ENCODE results near the gene CHCHD1. TPM values are rescaled to one million over a fixed set of nuclear protein-coding genes. Genes with fewer than 3 reads are reported as not detected.

Gene CHCHD1
- total RNA-seq, 5 donors from 2014 or later (not counting 1 experiment from before 2014, with no cell fraction given): 6.3 to 17.5 (median 14.2) TPM

GRCh38 chr10:73808021-73808815 is 26.4 kb downstream of the CHCHD1 start:
- CTCF ChIA-PET: interaction anchor here in 1 of 2 donors (1.3 kb wide), 1 partner anchor 40 kb away, joined by 3 read pairs; no protein-coding TSS in a partner anchor
- Histone ChIP-seq H3K36me3 (ENCODE audit: control insufficient read depth in 2 of 2, extremely low read depth in 1 of 2, insufficient read depth in 1 of 2, low read length in 1 of 2) (peaks cover 14 to 63% of the 10 kb centered on the region in 2 donors), H3K27me3 (replicated peaks in 1 of 2; ENCODE audit: control insufficient read depth in 2 of 2, extremely low read depth in 1 of 2, insufficient read depth in 2 of 2, low read length in 1 of 2) (no peaks in the 10 kb centered on the region), H3K4me3 (ENCODE audit: control insufficient read depth in 1 of 2, extremely low read depth in 1 of 2, low read length in 1 of 2) (no peak overlapping the region), H3K27ac (ENCODE audit: low read length) (no peak overlapping the region), H3K4me1 (ENCODE audit: control insufficient read depth in 1 of 2, extremely low read depth in 1 of 2, insufficient read depth in 2 of 2, low read length in 2 of 2) (peaks cover 0 to 50% of the 10 kb centered on the region in 2 experiments), H3K9me3 (no peaks in the 10 kb centered on the region)
- DNase-seq (no peak), ATAC-seq (replicated peaks in 1 of 4) (no peak)
- no peaks in the 10 kb centered on the region for H3K9me3 Mint-ChIP-seq
- 87% methylated on average over 9 of the region's 16 CpGs for WGBS (ENCODE audit: insufficient coverage)
- H3K27ac Mint-ChIP-seq: peak overlapping the region; percentile 70 to 74
- H3K4me3 Mint-ChIP-seq: peak overlapping the region in 2 of 3 donors; percentile 14 to 89
- H3K27me3 Mint-ChIP-seq: no peaks in the 10 kb centered on the region
- H3K36me3 Mint-ChIP-seq: peaks cover 49% of the 10 kb centered on the region
- peaks cover 57 to 59% (median 58%) of the 10 kb centered on the region in 3 donors for H3K4me1 Mint-ChIP-seq
- POLR2A ChIA-PET: interaction anchor here (0.6 to 1.0 kb wide), 5 partner anchors 8 to 490 kb away, joined by 3 to 11 read pairs (median 5); no protein-coding TSS in a partner anchor

DNA sequence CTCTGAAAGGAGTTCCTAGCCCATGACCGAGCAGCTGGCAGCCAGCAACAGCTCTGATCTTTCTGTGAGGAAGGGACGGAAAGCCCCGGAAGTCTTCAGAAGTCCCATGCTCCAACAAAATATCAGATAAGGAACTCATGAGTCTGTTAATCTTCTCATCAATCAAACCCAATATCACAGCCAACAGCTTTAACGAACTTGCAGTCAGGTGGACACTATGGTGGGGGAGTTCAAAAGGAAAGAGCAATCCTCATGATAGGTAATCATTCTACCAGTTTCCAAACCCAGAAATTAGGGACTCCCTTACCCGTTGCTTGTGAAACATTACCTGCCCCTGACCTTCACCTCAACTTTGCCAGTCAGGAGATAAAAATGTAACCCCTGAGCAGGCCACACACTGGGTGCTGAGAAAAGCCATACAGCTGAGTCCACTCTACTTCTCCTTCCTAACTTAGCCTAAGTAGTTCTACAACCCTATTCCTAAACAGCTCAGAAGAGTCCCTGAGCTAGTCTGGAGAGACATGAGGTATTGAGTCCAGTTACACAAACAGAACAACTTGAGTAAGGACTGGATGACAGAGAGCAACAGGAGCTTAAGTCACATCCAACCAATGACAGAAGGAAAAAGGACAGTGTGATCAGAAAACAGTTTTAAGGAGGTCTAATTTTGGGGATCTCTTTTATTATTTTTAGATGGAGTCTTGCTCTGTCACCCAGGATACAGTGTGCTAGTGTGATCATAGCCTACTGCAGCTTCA is 27.4 kb downstream of the CHCHD1 start:
- H3K4me3 Mint-ChIP-seq: peak overlapping the region; percentile 50 to 89 (median 69)
- no peak overlapping the region for H3K27ac ChIP-seq (ENCODE audit: low read length)
- H3K27ac Mint-ChIP-seq: peak overlapping the region; percentile 26 to 74
- H3K9me3 ChIP-seq: no peaks in the 10 kb centered on the region
- peaks cover 47% of the 10 kb centered on the region for H3K36me3 Mint-ChIP-seq
- no peaks in the 10 kb centered on the region for H3K27me3 ChIP-seq (replicated peaks in 1 of 2; ENCODE audit: control insufficient read depth in 2 of 2, extremely low read depth in 1 of 2, insufficient read depth in 2 of 2, low read length in 1 of 2)
- H3K4me1 Mint-ChIP-seq: peaks cover 51 to 60% (median 52%) of the 10 kb centered on the region in 3 donors
- ChIA-PET CTCF (interaction anchor here in 1 of 2 donors (0.6 to 1.3 kb wide), 4 partner anchors 9 to 41 kb away, joined by 3 to 4 read pairs (median 3); partner anchors contain the start of gene CHCHD1), POLR2A (interaction anchor here (0.5 to 1.2 kb wide), 9 partner anchors 9 to 489 kb away, joined by 3 to 11 read pairs (median 4); no protein-coding TSS in a partner anchor)
- no peak for ATAC-seq (replicated peaks in 1 of 4)
- H3K9me3 Mint-ChIP-seq: no peaks in the 10 kb centered on the region
- H3K36me3 ChIP-seq (ENCODE audit: control insufficient read depth in 2 of 2, extremely low read depth in 1 of 2, insufficient read depth in 1 of 2, low read length in 1 of 2): peaks cover 15 to 60% of the 10 kb centered on the region in 2 donors
- WGBS (ENCODE audit: insufficient coverage): no CpG with 5 or more reads among the region's 5 CpGs
- H3K27me3 Mint-ChIP-seq: no peaks in the 10 kb centered on the region
- no peak for DNase-seq
- peak overlapping the region in 1 of 2 donors; percentile 5 for H3K4me3 ChIP-seq (ENCODE audit: control insufficient read depth in 1 of 2, extremely low read depth in 1 of 2, low read length in 1 of 2)
- H3K4me1 ChIP-seq (ENCODE audit: control insufficient read depth in 1 of 2, extremely low read depth in 1 of 2, insufficient read depth in 2 of 2, low read length in 2 of 2): peaks cover 0 to 50% of the 10 kb centered on the region in 2 experiments

DNA sequence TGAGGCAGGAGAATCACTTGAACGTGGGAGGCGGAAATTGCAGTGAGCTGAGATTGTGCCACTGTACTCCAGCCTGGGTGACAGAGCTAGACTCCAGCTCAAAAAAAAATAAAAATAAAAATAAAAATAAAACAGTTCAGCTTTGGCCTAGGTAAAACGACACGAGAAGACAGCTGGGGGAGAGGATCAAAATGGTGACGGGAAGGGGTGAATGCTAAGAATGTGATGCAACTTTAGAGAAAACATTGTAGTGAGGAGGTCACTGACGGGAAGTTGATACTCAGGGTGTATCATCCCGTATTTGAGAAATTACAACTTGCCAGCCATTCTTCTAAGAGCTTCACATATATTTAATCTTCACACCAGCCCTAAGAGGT is 28.5 kb downstream of the CHCHD1 start:
- Histone ChIP-seq H3K36me3 (ENCODE audit: control insufficient read depth in 2 of 2, extremely low read depth in 1 of 2, insufficient read depth in 1 of 2, low read length in 1 of 2) (peaks cover 14 to 58% of the 10 kb centered on the region in 2 donors), H3K9me3 (no peaks in the 10 kb centered on the region), H3K27ac (ENCODE audit: low read length) (peak overlapping the region; percentile 63), H3K4me1 (ENCODE audit: control insufficient read depth in 1 of 2, extremely low read depth in 1 of 2, insufficient read depth in 2 of 2, low read length in 2 of 2) (peaks cover 0 to 50% of the 10 kb centered on the region in 2 experiments), H3K4me3 (ENCODE audit: control insufficient read depth in 1 of 2, extremely low read depth in 1 of 2, low read length in 1 of 2) (peak overlapping the region; percentile 64 to 67), H3K27me3 (replicated peaks in 1 of 2; ENCODE audit: control insufficient read depth in 2 of 2, extremely low read depth in 1 of 2, insufficient read depth in 2 of 2, low read length in 1 of 2) (no peaks in the 10 kb centered on the region)
- ChIA-PET POLR2A (interaction anchor here (0.6 to 1.2 kb wide), 6 partner anchors 10 to 714 kb away, joined by 3 to 6 read pairs (median 5); partner anchors contain the start of gene P4HA1 (in 1 of the 2)), CTCF (interaction anchor here (0.6 to 1.1 kb wide), 7 partner anchors 25 to 97 kb away, joined by 3 to 6 read pairs (median 3); partner anchors contain the start of genes CHCHD1 (in 1 of the 2) and ZSWIM8 (in 1 of the 2))
- DNase-seq (no peak), ATAC-seq (replicated peaks in 1 of 4) (no peak)
- Mint-ChIP-seq H3K4me1 (peaks cover 51 to 60% (median 52%) of the 10 kb centered on the region in 3 donors), H3K27ac (peak overlapping the region; percentile 96), H3K4me3 (peak overlapping the region; percentile 88 to 91 (median 89)), H3K27me3 (no peaks in the 10 kb centered on the region), H3K36me3 (peaks cover 54% of the 10 kb centered on the region), H3K9me3 (no peaks in the 10 kb centered on the region)
- WGBS (ENCODE audit: insufficient coverage): no CpG with 5 or more reads among the region's 7 CpGs

- H3K4me3 ChIP-seq (ENCODE audit: control insufficient read depth in 1 of 2, extremely low read depth in 1 of 2, low read length in 1 of 2): peak overlapping the region; percentile 64 to 67
- H3K4me1 ChIP-seq (ENCODE audit: control insufficient read depth in 1 of 2, extremely low read depth in 1 of 2, insufficient read depth in 2 of 2, low read length in 2 of 2): peaks cover 0 to 50% of the 10 kb centered on the region in 2 experiments
- H3K36me3 ChIP-seq (ENCODE audit: control insufficient read depth in 2 of 2, extremely low read depth in 1 of 2, insufficient read depth in 1 of 2, low read length in 1 of 2): peaks cover 8 to 57% of the 10 kb centered on the region in 2 donors
- Mint-ChIP-seq H3K27me3 (no peaks in the 10 kb centered on the region), H3K36me3 (peaks cover 51% of the 10 kb centered on the region), H3K27ac (peak overlapping the region; percentile 96), H3K4me1 (peaks cover 48 to 56% (median 48%) of the 10 kb centered on the region in 3 donors), H3K4me3 (peak overlapping the region; percentile 88 to 91 (median 89)), H3K9me3 (no peaks in the 10 kb centered on the region)
- H3K27ac ChIP-seq (ENCODE audit: low read length): peak overlapping the region; percentile 63
- CTCF ChIA-PET: interaction anchor here (0.8 to 1.1 kb wide), 6 partner anchors 25 to 52 kb away, joined by 3 to 4 read pairs (median 3); partner anchors contain the start of genes CHCHD1 (in 1 of the 2) and ZSWIM8 (in 1 of the 2)
- no peaks in the 10 kb centered on the region for H3K27me3 ChIP-seq (replicated peaks in 1 of 2; ENCODE audit: control insufficient read depth in 2 of 2, extremely low read depth in 1 of 2, insufficient read depth in 2 of 2, low read length in 1 of 2)
- WGBS (ENCODE audit: insufficient coverage): under 1% methylated on average over 58 of the region's 63 CpGs
- ATAC-seq (replicated peaks in 1 of 4) (peak; percentile 30 to 48 (median 39)), DNase-seq (peak; percentile 40 to 71 (median 58))
- POLR2A ChIA-PET: interaction anchor here in 1 of 2 donors (0.6 to 1.2 kb wide), 5 partner anchors 11 to 715 kb away, joined by 3 to 6 read pairs (median 6); partner anchors contain the start of gene P4HA1
- no peaks in the 10 kb centered on the region for H3K9me3 ChIP-seq
Observed at GRCh38 chr10:73810735-73811465, 29.1 kb downstream of the CHCHD1 start.

GRCh38 chr10:73812657-73813056 is 30.8 kb downstream of the CHCHD1 start:
- ATAC-seq (replicated peaks in 1 of 4) (no peak), DNase-seq (peak in 1 of 35 experiments; percentile 22)
- Mint-ChIP-seq H3K4me1 (peaks cover 30 to 38% (median 31%) of the 10 kb centered on the region in 3 donors), H3K36me3 (peaks cover 51% of the 10 kb centered on the region), H3K4me3 (peak overlapping the region; percentile 53 to 89 (median 57)), H3K27ac (peak overlapping the region; percentile 82 to 86), H3K9me3 (no peaks in the 10 kb centered on the region), H3K27me3 (no peaks in the 10 kb centered on the region)
- WGBS (ENCODE audit: insufficient coverage): 92% methylated on average over 2 of the region's 4 CpGs
- Histone ChIP-seq H3K27me3 (replicated peaks in 1 of 2; ENCODE audit: control insufficient read depth in 2 of 2, extremely low read depth in 1 of 2, insufficient read depth in 2 of 2, low read length in 1 of 2) (no peaks in the 10 kb centered on the region), H3K36me3 (ENCODE audit: control insufficient read depth in 2 of 2, extremely low read depth in 1 of 2, insufficient read depth in 1 of 2, low read length in 1 of 2) (peaks cover 14 to 56% of the 10 kb centered on the region in 2 donors), H3K4me1 (ENCODE audit: control insufficient read depth in 1 of 2, extremely low read depth in 1 of 2, insufficient read depth in 2 of 2, low read length in 2 of 2) (peaks cover 0 to 34% of the 10 kb centered on the region in 2 experiments), H3K9me3 (no peaks in the 10 kb centered on the region), H3K4me3 (ENCODE audit: control insufficient read depth in 1 of 2, extremely low read depth in 1 of 2, low read length in 1 of 2) (no peak overlapping the region), H3K27ac (ENCODE audit: low read length) (peak overlapping the region; percentile 53)
- ChIA-PET POLR2A (interaction anchor here in 1 of 2 donors (1.1 kb wide), 1 partner anchor 76 kb away, joined by 10 read pairs; no protein-coding TSS in a partner anchor), CTCF (interaction anchor here in 1 of 2 donors (1.2 kb wide), 1 partner anchor 67 kb away, joined by 3 read pairs; no protein-coding TSS in a partner anchor)
